Peyer's patch (tissue), 4 donors: ENCODE data around the gene ZNF275.

Experiments used
- POLR2A ChIP-seq, 2 donors: fragments of 450-650 bp; IDR thresholded peaks; one replicate each; pipeline ENCODE4 v1.5.1; 2017; ENCODE audit warnings: antibody characterized with exemption in 2 of 2, mild to moderate bottlenecking in 2 of 2, moderate library complexity in 2 of 2
- TF ChIP-seq, protein P1 (sequence below), 6 experiments: fragments of 450-650 bp in 4 of 6; fragments of 200-600 bp in 2 of 6; sonication (generic) in 1 of 6; IDR thresholded peaks; one replicate each; pipeline ENCODE4 v1.5.1; 2017 to 2019; ENCODE audit warnings: antibody characterized with exemption in 6 of 6, mild to moderate bottlenecking in 3 of 6, moderate library complexity in 1 of 6

DNA sequence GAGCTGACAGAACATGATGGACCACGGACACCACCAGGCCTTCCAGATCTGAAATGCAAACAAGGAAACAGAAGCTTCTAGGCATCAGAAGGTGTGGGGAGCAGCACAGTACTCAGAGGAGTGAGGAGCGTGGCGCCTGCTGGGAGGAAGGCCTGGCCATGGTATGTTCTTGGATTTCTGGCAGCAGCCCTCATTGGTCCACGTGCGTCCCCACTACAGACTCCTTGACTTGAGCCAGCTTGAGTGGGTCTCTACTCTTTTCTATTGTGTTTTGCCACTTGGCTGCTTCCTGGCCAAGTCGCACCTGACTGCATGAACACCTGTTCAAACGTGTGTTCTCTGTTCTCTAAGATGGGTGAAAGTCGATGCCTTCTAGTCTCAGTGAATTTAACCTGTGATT lies 18.0 kb downstream of the ZNF275 start:
- no peak for TF ChIP-seq POLR2A (IDR thresholded peaks at IDR 0.05)
- TF ChIP-seq, protein P1, sequence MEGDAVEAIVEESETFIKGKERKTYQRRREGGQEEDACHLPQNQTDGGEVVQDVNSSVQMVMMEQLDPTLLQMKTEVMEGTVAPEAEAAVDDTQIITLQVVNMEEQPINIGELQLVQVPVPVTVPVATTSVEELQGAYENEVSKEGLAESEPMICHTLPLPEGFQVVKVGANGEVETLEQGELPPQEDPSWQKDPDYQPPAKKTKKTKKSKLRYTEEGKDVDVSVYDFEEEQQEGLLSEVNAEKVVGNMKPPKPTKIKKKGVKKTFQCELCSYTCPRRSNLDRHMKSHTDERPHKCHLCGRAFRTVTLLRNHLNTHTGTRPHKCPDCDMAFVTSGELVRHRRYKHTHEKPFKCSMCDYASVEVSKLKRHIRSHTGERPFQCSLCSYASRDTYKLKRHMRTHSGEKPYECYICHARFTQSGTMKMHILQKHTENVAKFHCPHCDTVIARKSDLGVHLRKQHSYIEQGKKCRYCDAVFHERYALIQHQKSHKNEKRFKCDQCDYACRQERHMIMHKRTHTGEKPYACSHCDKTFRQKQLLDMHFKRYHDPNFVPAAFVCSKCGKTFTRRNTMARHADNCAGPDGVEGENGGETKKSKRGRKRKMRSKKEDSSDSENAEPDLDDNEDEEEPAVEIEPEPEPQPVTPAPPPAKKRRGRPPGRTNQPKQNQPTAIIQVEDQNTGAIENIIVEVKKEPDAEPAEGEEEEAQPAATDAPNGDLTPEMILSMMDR (IDR thresholded peaks at IDR 0.05) = no peak
